Glutamatergic neuron (in vitro differentiated cells): Measurements from ENCODE around the gene NGDN. TPM values are rescaled to one million over a fixed set of nuclear protein-coding genes. Genes with fewer than 3 reads are reported as not detected.
A peak's percentile ranks its signal among the peaks of the same experiment; 100 is the strongest.
"Not testable (repeated sequence)": the region's sequence is repeated elsewhere in the genome, so short reads cannot be mapped to it uniquely, and the experiment has no call there.

ENCODE experiments used
- DNase-seq: peaks from one replicate; pipeline ENCODE4 v3.0.0; 2022
- H3K27ac Mint-ChIP-seq: one replicate; pipeline ENCODE4 v1.8.0; 2020; ENCODE audit warnings: mild to moderate bottlenecking, mixed read lengths, inconsistent platforms; ENCODE audit not compliant: unreplicated experiment
- H3K27me3 Mint-ChIP-seq: one replicate; pipeline ENCODE4 v1.8.0; 2020; ENCODE audit warnings: mild to moderate bottlenecking, moderate library complexity, mixed read lengths, inconsistent platforms; ENCODE audit not compliant: unreplicated experiment
- H3K36me3 Mint-ChIP-seq: one replicate; pipeline ENCODE4 v1.8.0; 2020; ENCODE audit warnings: mild to moderate bottlenecking, mixed read lengths, inconsistent platforms; ENCODE audit not compliant: unreplicated experiment
- H3K4me1 Mint-ChIP-seq: one replicate; pipeline ENCODE4 v1.8.0; 2020; ENCODE audit warnings: mild to moderate bottlenecking, low read depth, mixed read lengths, inconsistent platforms; ENCODE audit not compliant: unreplicated experiment
- H3K4me3 Mint-ChIP-seq: one replicate; pipeline ENCODE4 v1.8.0; 2020; ENCODE audit warnings: mild to moderate bottlenecking, mixed read lengths, inconsistent platforms; ENCODE audit not compliant: unreplicated experiment
- H3K9me3 Mint-ChIP-seq: one replicate; pipeline ENCODE4 v1.8.0; 2020; ENCODE audit warnings: mild to moderate bottlenecking, moderate library complexity, mixed read lengths, inconsistent platforms; ENCODE audit not compliant: unreplicated experiment
- CTCF ChIP-seq: fragments of 200-600 bp; sonication (generic); IDR thresholded peaks from one replicate; pipeline ENCODE4 v1.5.0; 2021; ENCODE audit not compliant: partially characterized antibody, unreplicated experiment
- long read RNA-seq: library from polyadenylated mRNA; unstranded; transcript quantifications from one replicate; pipeline ENCODE4 v2.0.0, GENCODE V29; 2020; ENCODE audit not compliant: unreplicated experiment
- total RNA-seq: library from RNA; stranded (reverse); fragmentation: NEBNext Ultra II Directional; extraction: Animal tissue kit (Norgen Biotek cat#: 25700); gene quantifications from one replicate; pipeline ENCODE4 v1.2.1, GENCODE V29; 2021; ENCODE audit not compliant: unreplicated experiment

Gene NGDN
- total RNA-seq: 46.5 TPM
- long read RNA-seq, transcript NGDN-202 (11 exons, 1,143 nt): major isoform, 24 of 34 reads
- long read RNA-seq, partial matches to known transcripts: 3 of 34 reads
- long read RNA-seq, other reads (novel, unspliced or antisense): 7 of 34 reads

GRCh38 chr14:23469127-23469905 lies at the start of gene NGDN:
NGDN (plus strand) TSS chr14:23469703; CDS start chr14:23469716, 13 bp downstream.
- H3K4me3 Mint-ChIP-seq: no peak within 1 kb of the TSS
- peaks cover 3% of the 10 kb centered on the region for H3K4me1 Mint-ChIP-seq
- DNase-seq: peak; percentile 96
- H3K27me3 Mint-ChIP-seq: no peaks in the 10 kb centered on the region
- peak; percentile 96 for TF ChIP-seq CTCF
- H3K9me3 Mint-ChIP-seq: peaks cover 2% of the 10 kb centered on the region
- H3K36me3 Mint-ChIP-seq: no peaks in the 10 kb centered on the region
- no peak within 1 kb of the TSS for H3K27ac Mint-ChIP-seq

- no peak for DNase-seq
- peaks cover 2% of the 10 kb centered on the region for H3K9me3 Mint-ChIP-seq
- no peak overlapping the region for H3K27ac Mint-ChIP-seq
- H3K27me3 Mint-ChIP-seq: peaks cover 6% of the 10 kb centered on the region
- H3K4me3 Mint-ChIP-seq: no peak overlapping the region
- no peak for TF ChIP-seq CTCF
- no peaks in the 10 kb centered on the region for H3K4me1 Mint-ChIP-seq
- no peaks in the 10 kb centered on the region for H3K36me3 Mint-ChIP-seq
Observed at GRCh38 chr14:23421594-23421993, 47.9 kb upstream of the NGDN start.

GRCh38 chr14:23423657-23424056 lies 45.8 kb upstream of the NGDN start:
- H3K4me3 Mint-ChIP-seq: peak overlapping the region; percentile 12
- no peak for TF ChIP-seq CTCF
- H3K27me3 Mint-ChIP-seq: peaks cover 4% of the 10 kb centered on the region
- no peak overlapping the region for H3K27ac Mint-ChIP-seq
- no peaks in the 10 kb centered on the region for H3K36me3 Mint-ChIP-seq
- H3K9me3 Mint-ChIP-seq: peaks cover 4% of the 10 kb centered on the region
- no peak for DNase-seq
- H3K4me1 Mint-ChIP-seq: no peaks in the 10 kb centered on the region

GRCh38 chr14:23425169-23425568 lies 44.3 kb upstream of the NGDN start:
- DNase-seq: no peak
- Mint-ChIP-seq H3K27me3 (peaks cover 6% of the 10 kb centered on the region), H3K36me3 (no peaks in the 10 kb centered on the region), H3K27ac (no peak overlapping the region), H3K4me3 (no peak overlapping the region), H3K9me3 (peaks cover 4% of the 10 kb centered on the region), H3K4me1 (no peaks in the 10 kb centered on the region)
- no peak for TF ChIP-seq CTCF

GRCh38 chr14:23425798-23426197 lies 43.7 kb upstream of the NGDN start:
- not testable (repeated sequence) for H3K4me3 Mint-ChIP-seq, H3K27me3 Mint-ChIP-seq, H3K4me1 Mint-ChIP-seq, H3K27ac Mint-ChIP-seq, DNase-seq, H3K9me3 Mint-ChIP-seq, H3K36me3 Mint-ChIP-seq
